ENCODE results near the gene IKZF4.

- TF ChIP-seq CTCF (IDR thresholded peaks at IDR 0.05): no peak
- no peak for TF ChIP-seq POLR2A (IDR thresholded peaks at IDR 0.05)
These were observed 59.8 kb downstream of the IKZF4 start for GRCh38 chr12:56080556-56081138.
